GM12864 (cell line): ENCODE measurements around the gene CFAP141.

Experiments used
- DNase-seq: peaks from one replicate; pipeline ENCODE4 v3.0.0-alpha.2; 2011; ENCODE audit warnings: low read depth
- H3K4me3 ChIP-seq: 2 replicates; pipeline ENCODE4 v1.5.1; 2011; ENCODE audit warnings: mild to moderate bottlenecking, low read depth, low read length, control low read depth
- CTCF ChIP-seq: IDR thresholded peaks from 2 replicates; pipeline ENCODE4 v1.5.1; 2011; ENCODE audit warnings: low read depth, mild to moderate bottlenecking, moderate library complexity, low read length, control low read depth, inconsistent platforms; ENCODE audit errors: missing control alignments

CFAP141 gene

DNA sequence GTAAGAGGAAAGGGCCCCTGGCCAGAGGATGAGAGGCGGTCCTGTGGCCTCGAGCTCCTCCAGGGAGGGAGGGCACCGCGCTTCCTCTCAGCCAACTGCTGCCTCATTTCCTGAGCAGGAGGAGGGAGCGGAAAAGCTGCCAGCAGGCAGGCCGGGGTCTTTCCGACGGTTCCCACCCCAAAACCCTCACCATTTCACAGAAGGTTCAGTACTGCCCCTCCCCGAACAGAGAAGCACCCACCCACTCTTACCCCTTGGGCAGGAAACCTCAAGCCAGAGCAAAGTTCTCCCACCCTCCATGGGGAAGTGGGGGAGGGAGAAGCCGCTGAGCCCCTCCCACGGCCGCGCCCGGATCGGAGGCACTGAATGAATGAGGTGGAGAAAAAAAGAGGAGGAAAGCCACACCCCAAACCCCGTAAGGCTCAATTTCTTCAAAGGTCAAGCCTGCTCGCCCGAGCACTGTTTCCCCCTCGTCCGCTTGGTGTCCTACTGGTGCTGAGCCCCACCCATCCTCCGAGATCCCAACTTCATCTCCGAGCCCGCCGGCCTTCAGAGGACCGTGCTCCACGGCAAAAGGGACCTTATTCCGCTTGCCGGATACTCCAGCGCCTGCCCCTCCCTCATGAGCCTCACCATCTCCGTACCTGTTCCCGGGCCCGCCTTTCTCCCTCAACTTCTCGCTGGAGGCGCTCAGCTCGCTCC, 23.6 kb downstream of the CFAP141 start:
- DNase-seq, result peak; percentile 81
- TF ChIP-seq CTCF, result no peak

GRCh38 chr1:154181944-154182343, 24.2 kb downstream of the CFAP141 start:
- peak overlapping the region; percentile 91 for H3K4me3 ChIP-seq
- no peak for TF ChIP-seq CTCF
- DNase-seq, result no peak

More for the DNA sequence above, 23.6 kb downstream of the CFAP141 start:
- H3K4me3 ChIP-seq, result peak overlapping the region; percentile 91

DNA sequence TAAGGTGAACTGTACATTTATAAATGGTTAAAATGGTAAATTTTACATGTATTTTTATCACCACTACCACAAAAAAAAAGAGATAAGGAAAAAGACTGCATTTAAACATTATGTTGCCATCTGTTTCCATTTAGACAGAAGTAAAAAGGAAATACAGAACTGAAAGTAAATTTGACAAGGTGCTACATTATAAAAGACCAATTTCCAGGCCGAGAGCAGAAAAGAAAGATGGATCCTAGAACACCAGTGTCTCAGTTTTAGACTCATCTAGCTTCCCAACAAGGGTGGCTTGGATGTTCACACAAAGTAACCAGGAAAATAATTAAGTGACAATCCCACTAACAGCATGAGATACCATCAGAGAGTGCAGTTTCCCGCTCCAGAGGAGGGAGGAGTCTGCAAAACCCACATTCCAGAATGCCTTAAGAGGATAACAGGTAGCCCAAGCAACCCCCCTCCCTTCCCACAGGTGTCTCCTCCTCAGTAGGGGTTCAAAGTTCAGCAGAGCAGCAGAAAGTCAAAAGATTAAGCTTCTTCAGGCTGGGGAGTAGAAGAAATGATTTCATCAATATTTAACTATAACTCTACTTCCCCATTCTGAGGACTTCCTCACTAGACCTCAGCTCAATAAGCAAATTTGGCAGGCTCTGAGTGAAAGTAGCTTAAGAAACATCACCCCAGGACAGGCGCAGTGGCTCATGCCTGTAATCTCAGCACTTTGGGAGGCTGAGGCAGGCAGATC, 26.0 kb downstream of the CFAP141 start:
- no peak for TF ChIP-seq CTCF
- no peak for DNase-seq
- H3K4me3 ChIP-seq, result peak overlapping the region; percentile 48

DNA sequence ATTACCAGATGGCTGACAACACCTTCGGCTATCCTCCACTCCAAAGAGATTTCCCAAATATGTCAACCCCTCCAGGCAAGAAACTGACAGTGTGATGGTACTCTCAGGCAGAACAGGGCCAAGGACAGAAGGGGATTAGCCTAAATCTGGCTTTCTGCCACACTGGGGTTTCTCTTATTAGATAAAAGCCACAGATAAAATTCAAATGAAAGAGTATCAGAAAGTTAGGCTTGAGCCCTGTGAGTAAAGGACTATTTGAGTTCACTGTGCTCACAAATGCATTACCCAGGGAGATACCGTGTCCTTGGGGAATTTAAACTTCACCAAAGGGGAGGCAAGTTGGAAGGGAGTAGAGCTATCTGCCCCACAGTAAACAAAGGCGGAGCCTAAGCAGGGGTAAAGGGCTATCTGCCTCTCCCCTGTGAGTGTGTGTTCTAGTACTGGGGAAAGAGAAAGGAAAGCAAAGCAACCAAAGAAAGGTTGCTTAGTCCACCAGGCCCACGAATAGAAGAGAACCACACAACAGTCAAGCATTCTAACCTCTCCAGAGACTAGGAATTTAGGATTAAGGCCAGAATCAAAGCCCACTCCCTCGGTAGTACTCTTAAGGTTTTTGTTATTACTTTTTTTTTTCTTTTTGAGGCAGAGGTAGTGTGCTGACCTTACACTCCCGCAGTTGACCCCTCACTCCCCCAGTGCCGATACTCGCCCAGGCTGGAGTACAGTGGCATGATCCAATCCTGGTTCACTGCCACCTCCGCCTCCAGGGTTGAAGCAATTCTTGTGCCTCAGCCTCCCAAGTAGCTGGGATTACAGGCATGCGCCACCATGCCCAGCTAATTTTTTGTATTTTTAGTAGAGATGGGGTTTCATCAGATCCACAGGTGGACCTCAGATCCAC, 27.0 kb downstream of the CFAP141 start:
- no peak for TF ChIP-seq CTCF
- DNase-seq, result no peak

DNA sequence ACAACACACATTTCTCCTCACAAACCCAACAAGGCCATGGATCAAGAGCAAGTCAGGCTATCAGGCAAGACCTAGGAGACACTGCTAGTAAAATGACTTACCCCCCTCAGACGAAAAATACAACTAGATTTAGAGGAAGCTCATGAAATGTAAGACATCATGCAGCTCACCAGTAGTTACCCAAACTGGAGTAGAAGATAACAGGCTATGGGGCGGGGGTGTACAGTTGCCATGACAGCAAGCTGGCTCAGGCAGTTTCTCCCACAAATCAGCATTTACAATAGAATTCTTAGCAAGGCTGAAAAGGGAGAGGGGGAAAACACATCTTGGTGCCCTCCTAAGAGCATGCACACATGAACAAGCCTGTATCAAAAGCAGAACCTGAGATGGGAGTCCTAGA, 28.1 kb downstream of the CFAP141 start:
- DNase-seq, result no peak
- no peak overlapping the region for H3K4me3 ChIP-seq
- TF ChIP-seq CTCF, result no peak

More for the DNA sequence above, 27.0 kb downstream of the CFAP141 start:
- H3K4me3 ChIP-seq, result no peak overlapping the region

DNA sequence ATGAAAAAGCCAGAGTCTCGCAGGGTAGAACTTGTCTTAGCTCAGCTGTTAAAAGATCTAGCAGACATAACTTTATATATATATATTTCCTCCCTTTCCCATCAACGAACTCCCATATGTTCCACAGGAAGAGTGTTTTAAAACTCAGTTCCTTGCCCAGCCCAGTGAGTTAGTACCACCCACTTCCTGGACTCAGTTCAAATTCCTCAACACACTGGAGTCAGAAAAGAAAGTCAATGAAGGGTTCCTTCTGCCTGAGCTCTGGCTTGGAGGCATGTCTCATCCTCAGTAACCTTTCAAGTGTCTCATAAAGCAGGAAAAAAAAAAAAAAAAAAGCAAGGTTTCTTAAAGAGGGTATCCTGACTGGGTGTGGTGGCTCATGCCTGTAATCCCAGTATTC, 29.8 kb downstream of the CFAP141 start:
- DNase-seq, result no peak
- no peak for TF ChIP-seq CTCF
- H3K4me3 ChIP-seq, result no peak overlapping the region
